ENCODE results near the gene FOXO1.
A peak's percentile ranks its signal among the peaks of the same experiment; 100 is the strongest.
"Not testable (repeated sequence)": the region's sequence is repeated elsewhere in the genome, so short reads cannot be mapped to it uniquely, and the experiment has no call there.

FOXO1 gene

GRCh38 chr13:40666045-40666932, at the start of gene FOXO1:
FOXO1 (minus strand) TSS chr13:40666641; CDS start chr13:40666212, 429 bp downstream.
- DNase-seq (ENCODE audit: low read depth), result peak; percentile 79

DNA sequence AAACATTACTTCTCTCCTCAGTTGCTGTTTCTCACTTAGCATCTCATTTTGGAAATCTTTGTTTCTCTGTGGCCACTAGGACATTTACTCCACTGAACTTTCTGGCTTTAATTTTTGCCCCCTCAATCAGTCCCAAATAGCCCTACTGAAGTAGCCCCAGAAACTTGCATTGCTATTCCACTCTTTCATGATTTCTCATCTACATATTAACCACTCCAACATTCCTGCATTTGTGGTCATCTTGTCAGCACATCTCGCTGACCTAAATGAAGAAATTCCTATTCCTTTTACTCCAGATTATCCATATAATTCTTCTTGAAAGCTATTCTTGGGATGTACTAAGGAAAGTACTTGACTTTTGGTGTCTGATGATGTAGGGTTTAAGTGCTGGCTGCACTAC, 48.0 kb upstream of the FOXO1 start:
- DNase-seq (ENCODE audit: low read depth), result not testable (repeated sequence)

DNA sequence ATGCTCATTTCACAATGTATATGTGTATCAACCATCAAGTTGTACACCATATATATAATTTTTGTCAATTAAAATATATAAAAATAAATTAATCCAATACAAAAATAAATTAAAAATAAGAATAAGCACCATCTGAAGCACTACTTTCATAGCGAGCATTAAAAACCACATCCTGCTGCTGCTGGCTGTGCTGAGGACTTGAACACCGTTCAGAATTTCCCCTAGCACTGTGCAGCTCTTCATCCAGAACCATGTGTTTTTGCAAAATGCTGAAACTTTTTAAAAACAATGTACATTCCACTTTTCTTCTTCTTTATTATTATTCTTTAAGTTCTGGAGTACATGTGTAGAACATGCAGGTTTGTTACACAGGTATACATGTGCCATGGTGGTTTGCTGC, 40.0 kb upstream of the FOXO1 start:
- DNase-seq (ENCODE audit: low read depth), result no peak

DNA sequence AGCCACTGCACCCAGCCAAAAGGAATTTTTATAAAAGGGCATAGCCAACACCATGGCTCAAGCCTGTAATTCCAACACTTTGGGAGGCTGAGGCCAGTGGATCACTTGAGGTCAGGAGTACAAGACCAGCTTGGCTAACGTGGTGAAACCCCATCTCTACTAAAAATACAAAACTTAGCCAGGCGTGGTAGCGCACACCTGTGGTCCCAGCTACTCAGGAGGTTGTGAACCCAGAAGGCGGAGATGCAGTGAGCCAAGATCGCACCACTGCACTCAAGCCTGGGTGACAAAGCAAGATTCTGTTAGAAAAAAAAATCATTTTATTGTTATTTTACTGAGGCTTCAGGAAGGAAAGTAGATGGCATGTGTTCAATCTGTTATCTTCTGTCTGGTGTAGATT, 31.3 kb upstream of the FOXO1 start:
- DNase-seq (ENCODE audit: low read depth), result no peak

DNA sequence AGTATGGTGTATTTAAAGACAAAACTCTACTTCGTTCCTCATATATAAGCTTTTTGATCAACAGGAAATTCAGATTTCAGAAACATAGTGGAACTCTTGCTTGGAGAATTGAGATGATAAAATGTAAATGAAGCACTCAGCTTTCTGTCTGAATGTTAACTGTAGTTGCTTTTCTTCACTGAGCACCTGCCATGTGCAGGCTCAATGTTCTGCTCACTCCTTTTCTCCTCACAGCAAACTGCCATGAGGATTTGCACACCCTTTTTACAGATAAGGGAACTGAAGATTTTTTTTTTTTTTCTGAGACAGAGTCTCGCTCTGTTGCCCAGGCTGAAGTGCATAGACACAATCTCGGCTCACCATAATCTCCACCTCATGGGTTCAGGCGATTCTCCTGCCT, 28.0 kb upstream of the FOXO1 start:
- no peak for DNase-seq (ENCODE audit: low read depth)

DNA sequence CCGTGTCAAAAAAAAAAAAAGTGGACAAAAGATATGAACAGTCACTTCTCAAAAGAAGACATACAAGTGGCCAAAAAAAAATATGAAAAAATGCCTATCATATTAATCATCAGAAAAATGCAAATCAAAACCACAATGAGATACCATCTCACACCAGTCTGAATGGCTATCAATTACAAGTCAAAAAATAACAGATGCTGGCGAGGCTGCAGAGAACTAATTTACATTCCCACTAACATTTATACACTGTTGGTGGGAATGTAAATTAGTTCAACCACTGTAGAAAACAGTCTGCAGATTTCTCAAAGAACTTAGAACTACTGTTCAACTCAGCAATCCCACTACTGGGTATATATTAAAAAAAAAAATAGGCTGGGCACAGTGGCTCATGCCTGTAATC, 26.5 kb upstream of the FOXO1 start:
- DNase-seq (ENCODE audit: low read depth), result no peak

DNA sequence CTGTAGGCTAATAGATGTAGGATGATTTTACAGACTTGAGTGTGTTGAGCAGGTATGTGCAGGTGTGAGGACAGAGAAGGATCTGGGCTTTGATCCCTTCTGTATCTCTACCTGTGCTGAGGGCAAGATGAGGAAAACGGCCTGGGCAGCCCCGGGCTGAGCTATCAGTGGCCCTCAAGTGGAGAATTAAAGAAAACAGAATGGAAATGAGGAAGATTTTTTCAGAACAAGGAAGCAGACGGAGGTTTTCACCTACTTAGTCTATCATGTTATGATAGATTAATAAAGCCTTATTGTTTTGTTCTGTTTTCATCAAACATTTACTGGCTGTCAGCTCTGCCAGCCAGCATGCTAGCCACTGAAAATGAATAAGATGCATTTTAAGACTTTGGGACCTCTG, 22.3 kb upstream of the FOXO1 start:
- no peak for DNase-seq (ENCODE audit: low read depth)

DNA sequence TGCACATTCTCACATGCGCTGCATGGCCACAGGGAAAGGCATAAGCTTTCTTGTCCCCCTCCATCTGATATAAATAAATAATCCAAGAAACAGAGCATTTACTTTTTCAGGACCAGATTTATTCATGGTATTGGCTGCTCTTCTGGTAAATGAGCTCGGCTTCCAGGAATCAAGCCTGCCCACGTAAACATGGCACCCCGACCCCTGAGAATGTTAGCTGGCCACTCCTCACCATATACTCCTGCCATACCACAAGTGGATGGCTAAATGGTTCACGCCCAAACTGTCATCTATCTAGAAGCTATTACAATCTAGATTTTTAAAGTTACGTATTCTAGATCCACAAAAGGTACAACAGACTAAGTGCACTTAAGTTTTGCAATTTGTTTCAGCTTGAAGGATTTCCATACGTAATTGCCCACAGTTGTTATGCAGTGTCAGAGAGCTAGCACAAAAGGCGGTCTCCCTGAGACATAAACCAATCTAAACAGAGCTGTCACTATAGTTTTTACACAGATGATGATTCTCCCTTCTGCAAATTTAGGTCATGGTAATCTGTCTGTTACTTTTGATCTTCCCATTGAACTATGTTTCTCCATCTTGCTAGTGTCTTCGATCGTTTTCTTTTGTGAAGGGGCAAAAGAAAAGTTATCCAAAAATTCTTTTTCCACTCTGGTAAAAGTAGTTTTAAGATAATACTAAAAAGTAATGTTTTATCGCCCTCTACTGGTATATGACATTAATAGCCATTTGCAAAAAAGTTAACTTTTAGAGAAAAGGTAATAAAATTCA, 16.2 kb upstream of the FOXO1 start:
- no peak for DNase-seq (ENCODE audit: low read depth)

- no peak for DNase-seq (ENCODE audit: low read depth)
Measured at GRCh38 chr13:40681341-40682146, 15.1 kb upstream of the FOXO1 start.

GRCh38 chr13:40680659-40681323, 14.3 kb upstream of the FOXO1 start:
- no peak for DNase-seq (ENCODE audit: low read depth)

- DNase-seq (ENCODE audit: low read depth), result no peak
Measured at GRCh38 chr13:40679480-40679985, 13.1 kb upstream of the FOXO1 start.

DNA sequence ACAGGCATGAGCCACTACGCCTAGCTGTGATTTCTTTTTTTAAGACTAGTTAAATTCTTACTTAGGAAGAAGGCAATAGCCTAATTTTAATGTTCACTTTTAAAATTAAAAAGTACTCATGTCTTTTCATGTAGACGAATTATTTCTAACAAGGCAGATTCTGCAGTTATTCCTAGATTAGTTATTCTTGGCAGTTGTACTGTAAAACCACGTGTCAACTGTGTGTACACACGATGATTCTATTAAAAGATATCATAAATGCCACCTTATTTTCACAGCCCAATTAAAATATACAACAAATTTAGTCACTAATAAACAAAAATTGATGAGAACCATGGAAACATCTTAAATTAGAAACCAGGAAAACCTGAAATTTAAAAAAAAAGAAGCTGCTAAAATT, 10.6 kb upstream of the FOXO1 start:
- no peak for DNase-seq (ENCODE audit: low read depth)

DNA sequence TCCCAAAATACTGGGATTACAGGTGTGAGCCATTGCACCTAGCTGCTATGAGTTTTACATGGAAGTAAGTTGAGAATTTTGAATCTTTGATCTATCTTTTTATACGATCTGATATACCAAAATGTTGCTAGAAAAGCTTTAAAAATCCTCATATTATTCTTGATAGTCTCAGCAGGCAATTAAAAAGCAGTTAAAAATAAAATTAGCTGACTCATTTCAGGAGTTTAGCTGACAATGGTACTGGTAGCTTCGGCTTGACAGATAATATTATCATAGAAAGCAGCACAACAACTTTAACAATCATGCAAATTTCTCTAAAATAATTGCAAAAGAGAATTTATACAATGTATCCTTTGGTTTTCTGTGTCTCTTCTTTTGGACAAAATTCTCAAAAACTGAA, 9.6 kb upstream of the FOXO1 start:
- DNase-seq (ENCODE audit: low read depth), result no peak

- DNase-seq (ENCODE audit: low read depth), result no peak
Measured at GRCh38 chr13:40673414-40673813, 7.0 kb upstream of the FOXO1 start.

GRCh38 chr13:40672765-40673397, 6.4 kb upstream of the FOXO1 start:
- DNase-seq (ENCODE audit: low read depth), result no peak

GRCh38 chr13:40671956-40672764, 5.7 kb upstream of the FOXO1 start:
- no peak for DNase-seq (ENCODE audit: low read depth)

- no peak for DNase-seq (ENCODE audit: low read depth)
Measured at GRCh38 chr13:40670307-40670706, 3.9 kb upstream of the FOXO1 start.

- peak; percentile 29 for DNase-seq (ENCODE audit: low read depth)
Measured at GRCh38 chr13:40668335-40668734, 1.9 kb upstream of the FOXO1 start.

- DNase-seq (ENCODE audit: low read depth), result no peak
Measured at GRCh38 chr13:40667622-40667978, 1.2 kb upstream of the FOXO1 start.

GRCh38 chr13:40666933-40667621, 636 bp upstream of the FOXO1 start:
- DNase-seq (ENCODE audit: low read depth), result no peak

Data from activated gamma-delta T cell treated with anti-CD3 and anti-CD28 coated beads, Interleukin-2, amount 50 U/mL, for 16 hours (primary cell).